Mesenchymal stem cell (in vitro differentiated cells and primary cell): ENCODE results near the gene PARD3B.

Experiments
- DNase-seq: peaks from one replicate; pipeline ENCODE4 v3.0.0-alpha.2; 2013
- H2AFZ ChIP-seq: one replicate; pipeline ENCODE4 v1.6.1; 2013; ENCODE audit warnings: low read depth, mild to moderate bottlenecking, control low read depth, inconsistent platforms, low read length, moderate library complexity
- H2AK5ac ChIP-seq: 2 replicates; pipeline ENCODE4 v1.6.1; 2013; ENCODE audit warnings: low read length, moderate library complexity, mild to moderate bottlenecking, inconsistent platforms; ENCODE audit not compliant: severe bottlenecking
- H2BK120ac ChIP-seq: one replicate; pipeline ENCODE4 v1.6.1; 2013; ENCODE audit warnings: low read depth, mild to moderate bottlenecking, inconsistent platforms, low read length, moderate library complexity
- H2BK12ac ChIP-seq, 2 experiments: one replicate each; pipeline ENCODE4 v1.6.1; 2013; ENCODE audit warnings: inconsistent platforms in 2 of 2, low read length in 2 of 2, mild to moderate bottlenecking in 2 of 2, moderate library complexity in 2 of 2, control low read depth in 1 of 2
- H2BK15ac ChIP-seq: one replicate; pipeline ENCODE4 v1.6.1; 2013; ENCODE audit warnings: mild to moderate bottlenecking, low read depth, inconsistent platforms; ENCODE audit not compliant: poor library complexity, severe bottlenecking
- H2BK5ac ChIP-seq: 2 replicates; pipeline ENCODE4 v1.6.1; 2013; ENCODE audit warnings: low read depth, mild to moderate bottlenecking, low read length, control low read depth, inconsistent platforms; ENCODE audit not compliant: poor library complexity, severe bottlenecking
- H3K14ac ChIP-seq, 2 experiments: one replicate each; pipeline ENCODE4 v1.6.1; 2013; ENCODE audit warnings: inconsistent platforms in 2 of 2, low read length in 2 of 2, control low read depth in 1 of 2, mild to moderate bottlenecking in 1 of 2, moderate library complexity in 1 of 2
- H3K18ac ChIP-seq, 2 experiments: one replicate each; pipeline ENCODE4 v1.6.1; 2013; ENCODE audit warnings: inconsistent platforms in 2 of 2, low read length in 2 of 2, control low read depth in 1 of 2, low read depth in 1 of 2, mild to moderate bottlenecking in 1 of 2
- H3K23ac ChIP-seq, 2 experiments: one replicate each; pipeline ENCODE4 v1.6.1; 2013; ENCODE audit warnings: inconsistent platforms in 2 of 2, low read length in 2 of 2, mild to moderate bottlenecking in 2 of 2, moderate library complexity in 2 of 2, control low read depth in 1 of 2
- H3K27ac ChIP-seq: 2 replicates; pipeline ENCODE4 v1.5.1; 2013; ENCODE audit warnings: mild to moderate bottlenecking, moderate library complexity, low read length, control low read depth, inconsistent platforms; ENCODE audit not compliant: poor library complexity, severe bottlenecking
- H3K27me3 ChIP-seq, 2 experiments: 2 replicates each; pipeline versions ENCODE4 v1.6.1 to v1.7.0; 2013; ENCODE audit warnings: low read length in 2 of 2, mild to moderate bottlenecking in 2 of 2, moderate library complexity in 2 of 2, control low read depth in 1 of 2, inconsistent platforms in 1 of 2; ENCODE audit not compliant: control insufficient read depth in 1 of 2, insufficient read depth in 1 of 2
- H3K36me3 ChIP-seq, 2 experiments: 2 replicates each; pipeline versions ENCODE4 v1.6.1 to v1.7.0; 2013; ENCODE audit warnings: low read length in 2 of 2, control low read depth in 1 of 2, inconsistent platforms in 1 of 2, low read depth in 1 of 2, mild to moderate bottlenecking in 1 of 2; ENCODE audit not compliant: insufficient read depth in 2 of 2, control insufficient read depth in 1 of 2
- H3K4ac ChIP-seq, 2 experiments: one replicate each; pipeline ENCODE4 v1.6.1; 2013; ENCODE audit warnings: inconsistent platforms in 2 of 2, low read length in 2 of 2, mild to moderate bottlenecking in 2 of 2, moderate library complexity in 2 of 2, control low read depth in 1 of 2, low read depth in 1 of 2
- H3K4me1 ChIP-seq: 2 replicates; pipeline ENCODE4 v1.6.1; 2013; ENCODE audit warnings: low read depth, low read length, control low read depth; ENCODE audit not compliant: control insufficient read depth, insufficient read depth
- H3K4me2 ChIP-seq: 2 replicates; pipeline ENCODE4 v1.6.1; 2013; ENCODE audit warnings: low read length, mild to moderate bottlenecking, inconsistent platforms; ENCODE audit not compliant: poor library complexity, severe bottlenecking
- H3K4me3 ChIP-seq, 2 experiments: 2 replicates each; pipeline versions ENCODE4 v1.5.1 to v1.7.0; 2013; ENCODE audit warnings: low read length in 2 of 2, mild to moderate bottlenecking in 2 of 2, control low read depth in 1 of 2, low read depth in 1 of 2; ENCODE audit not compliant: insufficient read depth in 1 of 2
- H3K79me1 ChIP-seq: replicated peaks from 2 replicates; pipeline ENCODE4 v1.6.1; 2013; ENCODE audit warnings: mild to moderate bottlenecking, control low read depth, low read length, inconsistent platforms; ENCODE audit not compliant: poor library complexity, severe bottlenecking
- H3K9ac ChIP-seq: 2 replicates; pipeline ENCODE4 v1.7.0; 2013; ENCODE audit warnings: mild to moderate bottlenecking, low read length, moderate library complexity
- H3K9me3 ChIP-seq: 2 replicates; pipeline ENCODE4 v1.7.0; 2013; ENCODE audit warnings: mild to moderate bottlenecking, low read length; ENCODE audit not compliant: control insufficient read depth
- H4K8ac ChIP-seq: one replicate; pipeline ENCODE4 v1.6.1; 2013; ENCODE audit warnings: inconsistent platforms, mild to moderate bottlenecking, low read length, moderate library complexity
- H4K91ac ChIP-seq: one replicate; pipeline ENCODE4 v1.6.1; 2013; ENCODE audit warnings: mild to moderate bottlenecking, low read length, inconsistent platforms
- WGBS: methylation state at CpG from one replicate; pipeline ENCODE4 v1.1.7; 2013; ENCODE audit warnings: mixed read lengths; 5-methylcytosine and 5-hydroxymethylcytosine counted together

Gene PARD3B

GRCh38 chr2:205130111-205130829, 585.0 kb downstream of the PARD3B start:
- Histone ChIP-seq H3K4me2 (no peak overlapping the region), H2BK5ac (no peak overlapping the region), H3K14ac (no peak overlapping the region), H2AFZ (no peak overlapping the region), H2BK120ac (no peak overlapping the region), H3K9ac (no peak overlapping the region), H3K27ac (no peak overlapping the region), H2BK12ac (no peak overlapping the region), H3K4me3 (no peak overlapping the region), H3K79me1 (no peaks in the 10 kb centered on the region), H3K4me1 (no peaks in the 10 kb centered on the region), H3K4ac (no peak overlapping the region), H3K27me3 (no peaks in the 10 kb centered on the region), H4K8ac (no peak overlapping the region), H3K36me3 (peaks cover 0 to 13% of the 10 kb centered on the region in 2 experiments), H2AK5ac (no peak overlapping the region), H3K18ac (no peak overlapping the region), H3K23ac (no peak overlapping the region), H4K91ac (no peak overlapping the region), H3K9me3 (no peaks in the 10 kb centered on the region), H2BK15ac (no peak overlapping the region)
- WGBS, result 97% methylated on average over 3 of the region's 4 CpGs
- peak; percentile 16 for DNase-seq

GRCh38 chr2:205133544-205133943, 588.3 kb downstream of the PARD3B start:
- no CpG with 5 or more reads among the region's 1 CpG for WGBS
- no peak overlapping the region for H2BK12ac ChIP-seq

GRCh38 chr2:205138735-205139134, 593.5 kb downstream of the PARD3B start:
- H3K23ac ChIP-seq, result no peak overlapping the region

More at GRCh38 chr2:205133544-205133943, 588.3 kb downstream of the PARD3B start:
- Histone ChIP-seq H3K79me1 (no peaks in the 10 kb centered on the region), H3K4me2 (no peak overlapping the region), H3K18ac (no peak overlapping the region), H2AK5ac (no peak overlapping the region), H3K14ac (no peak overlapping the region), H3K36me3 (peaks cover 0 to under 1% of the 10 kb centered on the region in 2 experiments), H3K4me3 (no peak overlapping the region), H3K27me3 (no peaks in the 10 kb centered on the region), H3K23ac (no peak overlapping the region), H3K9me3 (no peaks in the 10 kb centered on the region), H3K4me1 (no peaks in the 10 kb centered on the region), H4K8ac (no peak overlapping the region), H3K27ac (no peak overlapping the region), H2BK15ac (no peak overlapping the region), H2AFZ (no peak overlapping the region), H4K91ac (no peak overlapping the region), H3K4ac (no peak overlapping the region), H2BK5ac (no peak overlapping the region), H2BK120ac (no peak overlapping the region), H3K9ac (no peak overlapping the region)
- no peak for DNase-seq

GRCh38 chr2:205139822-205140463, 594.7 kb downstream of the PARD3B start:
- Histone ChIP-seq H2BK12ac (no peak overlapping the region), H3K27me3 (no peaks in the 10 kb centered on the region), H3K4me3 (no peak overlapping the region), H3K27ac (no peak overlapping the region), H3K36me3 (no peaks in the 10 kb centered on the region), H3K14ac (no peak overlapping the region), H2BK120ac (no peak overlapping the region), H4K91ac (no peak overlapping the region), H3K23ac (no peak overlapping the region), H2BK15ac (no peak overlapping the region), H3K4ac (no peak overlapping the region), H3K9ac (no peak overlapping the region), H2BK5ac (peak overlapping the region; percentile 47), H3K79me1 (no peaks in the 10 kb centered on the region), H3K18ac (no peak overlapping the region), H3K9me3 (no peaks in the 10 kb centered on the region), H3K4me2 (no peak overlapping the region), H4K8ac (no peak overlapping the region), H2AFZ (peak overlapping the region; percentile 39), H3K4me1 (peaks cover 2% of the 10 kb centered on the region), H2AK5ac (no peak overlapping the region)
- WGBS, result 60% methylated on average over 7 of the region's 8 CpGs
- no peak for DNase-seq

More at GRCh38 chr2:205138735-205139134, 593.5 kb downstream of the PARD3B start:
- H2BK120ac ChIP-seq, result no peak overlapping the region
- H2AFZ ChIP-seq, result no peak overlapping the region
- no peak overlapping the region for H4K8ac ChIP-seq
- no peak overlapping the region for H3K9ac ChIP-seq
- H3K36me3 ChIP-seq, result no peaks in the 10 kb centered on the region
- no peak overlapping the region for H3K27ac ChIP-seq
- H3K27me3 ChIP-seq, result no peaks in the 10 kb centered on the region
- no peak overlapping the region for H2BK15ac ChIP-seq
- no peak overlapping the region for H4K91ac ChIP-seq
- no peak overlapping the region for H3K4me3 ChIP-seq
- no peak overlapping the region for H3K18ac ChIP-seq
- H2AK5ac ChIP-seq, result no peak overlapping the region
- no peak for DNase-seq
- peaks cover 2% of the 10 kb centered on the region for H3K4me1 ChIP-seq
- 94% methylated on average over 2 of the region's 2 CpGs for WGBS
- H3K14ac ChIP-seq, result no peak overlapping the region
- H2BK12ac ChIP-seq, result no peak overlapping the region
- no peak overlapping the region for H3K4ac ChIP-seq
- no peaks in the 10 kb centered on the region for H3K79me1 ChIP-seq
- no peak overlapping the region for H2BK5ac ChIP-seq
- no peaks in the 10 kb centered on the region for H3K9me3 ChIP-seq
- H3K4me2 ChIP-seq, result no peak overlapping the region
